CD4-positive, alpha-beta T cell treated with Interferon alpha-2 for 1 hour (primary cell): ENCODE results near the gene GPR176.

Experiments used
- DNase-seq, 2 donors: peaks; one replicate each; pipeline ENCODE4 v3.0.0-alpha.2; 2020 to 2022

The GPR176 gene

DNA sequence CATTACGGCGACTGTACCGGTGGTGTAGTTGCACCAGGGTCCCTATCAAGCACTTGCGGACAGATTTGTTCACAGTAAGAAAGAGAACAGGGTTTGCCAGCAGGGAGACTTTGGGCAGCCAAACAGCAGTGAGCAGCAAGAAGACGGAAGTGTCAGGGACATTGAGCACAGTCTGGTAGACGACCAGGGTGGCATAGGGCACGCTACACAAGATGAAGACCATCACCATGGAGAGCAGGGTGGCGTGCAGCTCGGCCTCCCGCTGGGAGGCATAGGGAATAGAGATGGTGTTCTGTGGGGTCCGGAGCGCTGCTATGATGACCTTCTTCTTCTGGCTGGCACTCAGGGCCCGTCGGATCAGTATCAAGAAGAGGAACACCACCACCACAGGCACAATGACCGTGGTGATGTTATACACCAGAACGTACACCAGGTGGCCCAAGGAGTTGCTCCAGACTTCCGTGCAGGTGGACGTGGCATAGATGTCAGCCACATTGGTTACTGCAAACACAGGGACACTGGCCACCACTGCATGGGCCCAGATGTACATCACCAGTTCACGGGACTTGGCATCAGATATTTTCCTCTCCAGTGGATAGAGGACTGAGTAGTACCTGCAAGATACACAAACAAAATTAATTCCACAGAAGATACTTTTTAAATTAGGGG lies 118.3 kb downstream of the GPR176 start:
- peak in 1 of 2 donors; percentile 14 for DNase-seq

DNA sequence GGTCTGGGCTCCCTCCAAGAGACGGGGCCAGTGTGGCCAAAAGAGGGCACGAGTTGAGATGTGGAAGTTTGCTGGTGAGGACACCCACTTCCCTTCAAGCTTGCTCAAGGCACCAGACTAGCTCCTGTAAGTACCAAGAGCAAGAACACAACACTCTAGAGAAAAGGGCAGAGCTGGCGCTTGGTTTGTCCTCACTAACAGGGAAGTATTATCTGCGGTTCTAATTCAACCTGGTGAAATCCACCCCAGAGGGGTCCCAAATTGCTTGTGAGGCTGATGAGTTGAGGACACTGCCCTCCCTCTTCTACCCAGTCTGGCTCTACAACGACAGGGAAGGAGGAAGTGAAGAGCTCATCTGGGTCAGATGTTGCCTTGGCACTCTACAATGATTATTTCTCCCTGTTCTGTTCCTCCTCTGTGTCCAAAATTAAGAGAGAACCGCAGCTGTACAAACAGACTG lies 120.5 kb downstream of the GPR176 start:
- DNase-seq, result no peak

DNA sequence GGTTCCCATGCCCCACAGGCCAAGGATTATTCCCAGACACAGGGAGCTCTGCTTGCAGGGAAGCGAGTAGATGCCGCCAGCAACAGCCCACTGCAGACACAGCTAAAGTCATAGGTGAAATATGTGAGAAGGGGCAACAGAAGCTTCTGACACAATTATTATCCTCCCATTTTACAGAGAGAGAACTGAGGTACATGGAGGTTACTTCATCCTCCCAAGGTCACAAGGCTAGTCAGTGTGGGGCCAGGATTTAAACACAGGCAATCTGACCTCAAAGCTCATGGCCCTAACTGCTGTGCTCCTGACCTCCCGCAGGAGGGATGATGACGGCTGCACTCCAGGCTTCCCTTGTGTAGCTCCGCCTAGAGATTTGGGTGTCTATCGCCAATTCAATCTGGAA lies 121.7 kb downstream of the GPR176 start:
- no peak for DNase-seq

GRCh38 chr15:39797407-39797806 lies 122.7 kb downstream of the GPR176 start:
- no peak for DNase-seq

GRCh38 chr15:39796601-39797000 lies 123.5 kb downstream of the GPR176 start:
- DNase-seq, result no peak

GRCh38 chr15:39795486-39795885 lies 124.6 kb downstream of the GPR176 start:
- no peak for DNase-seq

- DNase-seq, result no peak
Observed at GRCh38 chr15:39794954-39795353, 125.1 kb downstream of the GPR176 start.

DNA sequence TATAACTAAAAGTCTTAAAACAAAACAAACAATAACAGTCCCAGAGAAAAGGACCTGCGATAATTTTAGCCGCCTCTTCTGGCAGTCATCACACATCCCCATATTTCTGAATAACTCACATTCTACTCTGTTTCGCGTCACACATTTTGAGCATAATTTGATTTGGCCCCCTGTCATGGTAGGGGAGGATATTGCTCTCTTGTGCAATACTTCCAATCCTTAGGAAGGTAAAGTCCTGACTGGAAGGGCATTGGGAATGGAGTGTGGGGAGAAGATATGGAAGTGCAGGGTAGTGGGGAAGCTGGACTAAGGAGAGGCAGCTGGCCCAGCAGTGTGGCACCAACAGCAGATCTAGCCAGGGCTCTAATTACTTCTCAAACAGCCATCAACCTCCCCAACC lies 126.1 kb downstream of the GPR176 start:
- no peak for DNase-seq

DNA sequence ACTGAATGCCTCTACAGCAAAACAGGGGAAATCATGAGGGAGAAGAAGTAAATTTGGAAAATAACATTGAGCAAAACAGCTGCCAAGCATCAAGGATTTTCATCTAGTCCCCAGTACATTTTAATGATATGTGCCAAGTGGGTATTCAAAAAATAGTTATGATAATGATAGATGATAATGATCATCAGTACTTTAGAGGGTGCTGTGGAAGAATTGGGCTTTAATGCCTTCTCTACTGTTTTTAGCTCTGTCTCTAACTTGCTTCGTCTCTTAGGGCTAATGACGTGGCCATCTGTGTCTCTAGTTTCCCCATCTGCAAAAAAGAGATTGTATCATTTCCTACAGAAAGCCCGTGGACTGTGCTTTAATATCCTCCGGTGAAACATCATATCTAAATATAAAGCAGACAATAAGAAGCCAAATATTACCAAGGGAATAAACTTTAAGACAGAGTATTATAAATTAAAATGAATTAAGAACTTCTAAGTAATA lies 127.2 kb downstream of the GPR176 start:
- DNase-seq, result no peak

- no peak for DNase-seq
Observed at GRCh38 chr15:39792025-39792843, 127.8 kb downstream of the GPR176 start.

DNA sequence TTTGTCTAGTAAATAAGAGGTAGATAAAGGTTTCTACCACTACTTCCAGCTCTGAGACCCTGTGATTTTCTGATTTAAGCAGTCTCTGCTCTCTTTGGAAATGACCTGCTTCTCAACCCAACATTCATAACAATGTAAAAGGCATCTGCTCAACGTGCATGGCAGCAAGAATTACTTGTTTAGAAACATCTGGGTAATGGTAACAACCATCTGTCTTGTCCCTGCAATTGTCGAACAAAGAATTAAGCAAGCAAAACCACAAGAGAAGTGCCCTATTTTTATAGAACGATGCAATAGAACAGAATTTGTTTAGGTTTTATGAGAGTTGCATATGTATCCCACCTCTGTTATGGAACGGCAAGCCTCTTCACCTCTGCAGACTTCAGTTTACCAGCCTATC lies 130.3 kb downstream of the GPR176 start:
- no peak for DNase-seq

DNA sequence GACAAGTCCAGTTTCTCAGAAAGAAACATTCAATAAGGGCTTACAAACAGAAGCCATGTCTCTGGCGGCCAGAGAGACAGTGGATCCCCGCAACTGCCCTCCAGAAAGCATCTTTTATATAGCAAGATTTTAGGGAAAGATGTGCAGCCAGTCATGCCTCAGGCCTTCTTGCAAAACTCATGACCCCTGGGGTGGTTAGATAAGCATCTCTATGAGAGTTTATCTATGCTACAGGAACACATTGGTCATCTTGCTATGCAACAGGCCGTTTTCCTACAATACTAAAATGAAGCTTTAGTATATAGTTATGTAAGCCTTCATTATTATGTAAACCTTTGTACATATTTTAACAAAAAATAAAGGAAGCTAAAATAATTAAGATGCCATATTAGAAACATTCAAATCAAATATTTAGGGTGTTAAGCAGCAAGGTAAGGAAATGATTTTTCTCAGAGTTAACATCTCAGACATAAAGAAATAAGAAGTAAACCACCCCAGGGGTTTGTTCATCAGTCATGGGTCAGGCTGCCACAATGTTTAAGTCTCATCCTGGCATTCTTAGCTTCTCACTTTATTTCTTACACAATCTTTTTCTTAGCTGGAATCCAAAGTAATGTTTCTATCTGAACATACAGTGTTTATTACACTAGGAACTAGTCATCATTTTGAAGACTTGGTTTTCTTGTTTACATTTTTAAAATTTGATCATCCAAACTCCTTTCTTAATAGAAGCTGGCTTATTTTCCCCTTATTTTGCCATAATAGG lies 131.1 kb downstream of the GPR176 start:
- no peak for DNase-seq

DNA sequence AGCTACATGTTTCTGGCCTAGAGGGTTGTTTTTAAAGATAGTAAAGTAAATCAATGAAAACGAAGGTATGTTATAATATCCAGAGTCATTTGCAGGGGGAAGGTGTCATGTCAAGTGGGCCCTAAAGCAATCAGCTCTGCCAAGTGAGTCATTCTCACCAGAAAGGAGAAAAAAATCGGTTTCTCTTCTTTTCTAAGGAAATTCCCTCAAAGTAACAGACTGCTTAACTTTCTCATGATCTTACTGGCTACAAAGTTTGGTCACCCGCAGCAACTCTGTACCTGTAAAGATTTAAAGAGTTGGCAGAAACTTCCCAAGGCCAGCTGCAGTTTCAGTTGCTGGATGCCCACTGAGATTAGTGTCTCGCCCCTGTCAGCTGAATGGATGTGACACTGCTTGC lies 132.0 kb downstream of the GPR176 start:
- no peak for DNase-seq

DNA sequence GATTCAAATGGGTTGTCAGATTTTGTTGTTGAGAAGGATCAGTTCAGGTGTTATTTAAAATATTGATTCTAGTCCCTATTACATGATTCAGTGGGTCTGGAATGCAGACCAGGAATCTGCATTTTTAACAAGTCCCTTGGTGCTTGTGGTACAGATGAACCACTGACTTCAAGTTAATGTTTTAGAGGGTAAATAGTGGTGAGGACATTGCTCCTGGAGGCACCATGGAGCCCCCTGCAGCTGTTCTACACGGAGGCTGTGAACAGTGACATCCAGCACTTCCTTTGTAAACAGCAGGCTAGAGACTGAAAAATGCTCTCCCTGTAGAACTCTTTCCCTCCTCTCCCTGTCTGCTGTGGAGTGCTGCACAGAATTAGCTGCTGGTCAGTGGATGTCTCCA lies 132.6 kb downstream of the GPR176 start:
- DNase-seq, result no peak

DNA sequence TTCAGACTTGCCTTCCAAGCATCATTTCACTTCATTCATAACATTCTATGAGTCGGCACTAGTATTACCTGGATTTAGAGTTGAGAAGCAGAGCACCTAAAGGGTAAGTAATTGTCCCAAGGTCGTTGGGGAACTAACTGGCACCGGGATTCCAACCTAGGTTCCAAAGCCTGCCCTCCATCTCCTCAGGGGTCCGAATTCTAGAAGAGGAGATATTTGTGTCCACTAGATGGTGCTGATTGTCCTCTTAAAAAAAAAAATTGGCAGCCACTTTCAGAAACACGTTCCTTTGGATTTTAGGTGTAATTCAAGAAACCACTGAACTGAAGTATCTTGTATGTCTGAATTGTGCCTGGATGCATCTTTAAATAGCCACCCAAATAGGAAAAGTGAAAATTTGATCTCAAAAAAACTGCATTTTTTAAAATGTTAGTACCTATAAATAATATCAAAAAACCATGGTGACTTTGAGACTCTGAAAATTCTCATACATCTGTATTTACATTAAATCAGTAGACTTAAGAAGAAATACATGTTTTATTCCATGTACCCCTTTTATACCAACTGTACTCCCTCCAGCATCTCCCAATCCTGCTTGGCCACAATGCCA lies 133.5 kb downstream of the GPR176 start:
- DNase-seq, result peak in 1 of 2 donors; percentile 53

DNA sequence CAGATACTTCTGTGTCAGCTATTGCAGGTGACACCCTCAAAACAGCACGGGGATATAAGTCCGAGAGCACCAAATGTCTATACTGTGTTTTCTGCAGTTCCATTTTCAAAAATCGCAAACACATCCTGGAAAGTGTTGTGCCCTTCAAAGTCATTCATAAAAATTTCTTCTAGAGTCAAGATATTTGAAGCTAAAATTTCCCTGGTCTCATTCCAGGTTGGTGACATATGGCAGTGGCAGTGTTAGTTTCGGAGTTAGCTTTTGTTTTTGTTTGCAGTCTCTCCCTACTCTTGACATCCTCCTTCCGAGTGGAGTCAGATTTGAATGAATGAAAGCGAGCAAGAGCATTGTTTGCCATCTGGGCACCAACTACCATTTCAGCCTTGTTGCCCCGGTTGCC lies 134.2 kb downstream of the GPR176 start:
- DNase-seq, result no peak

DNA sequence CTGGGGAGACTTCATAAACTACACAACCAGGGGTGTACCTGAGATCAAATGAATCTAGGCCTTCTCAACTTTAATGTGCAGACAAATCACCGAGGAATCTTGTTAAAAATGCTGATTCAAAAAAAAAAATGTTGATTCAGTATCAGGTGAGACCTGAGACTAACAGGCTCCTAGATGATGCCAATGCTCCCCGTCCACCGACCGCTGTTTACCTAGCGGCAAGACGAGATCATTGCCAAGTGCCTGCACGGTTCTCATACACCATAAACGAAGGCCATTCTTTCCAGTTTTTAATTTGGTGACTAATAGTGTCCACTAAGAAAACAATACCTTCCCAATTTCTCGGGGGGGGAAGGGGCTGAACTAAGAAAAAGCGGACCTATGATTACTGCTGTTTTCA lies 134.9 kb downstream of the GPR176 start:
- no peak for DNase-seq

GRCh38 chr15:39784638-39785037 lies 135.4 kb downstream of the GPR176 start:
- DNase-seq, result no peak

DNA sequence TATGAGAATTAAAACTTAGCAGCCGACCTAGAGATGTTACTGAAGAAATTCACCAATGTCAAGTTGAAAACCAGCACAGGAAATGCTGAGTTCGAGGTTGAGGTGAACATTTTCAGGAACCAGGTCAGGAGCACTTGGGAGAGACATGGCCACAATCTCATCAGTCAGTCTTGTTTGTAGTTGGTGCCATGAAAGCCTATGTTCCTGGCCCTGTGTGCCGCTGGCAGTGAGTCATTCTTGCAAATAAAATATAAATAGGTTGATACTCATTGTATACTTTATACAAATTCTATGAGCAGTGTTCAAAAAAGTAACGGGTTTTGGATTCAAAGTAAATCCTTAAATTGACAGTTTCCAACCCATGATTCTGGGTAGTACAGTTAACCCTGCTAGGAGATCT lies 135.9 kb downstream of the GPR176 start:
- DNase-seq, result no peak

- peak in 1 of 2 donors; percentile 9 for DNase-seq
Observed at GRCh38 chr15:39783244-39783820, 136.7 kb downstream of the GPR176 start.

- peak; percentile 94 to 95 for DNase-seq
Observed at GRCh38 chr15:39782441-39783138, 137.5 kb downstream of the GPR176 start, which contains the start of gene FSIP1. TSS of gene FSIP1 (minus strand) at chr15:39782841. CDS start at chr15:39776524, 6,317 bp downstream.

- no peak for DNase-seq
Observed at GRCh38 chr15:39781967-39782302, 138.1 kb downstream of the GPR176 start.
